GM18867 (cell line): ENCODE results near the gene SURF1.
A peak's percentile ranks its signal among the peaks of the same experiment; 100 is the strongest.
"Not testable (repeated sequence)": the region's sequence is repeated elsewhere in the genome, so short reads cannot be mapped to it uniquely, and the experiment has no call there.

Source experiments
- ATAC-seq: cut with Tn5 transposase; IDR thresholded peaks from one replicate; pipeline ENCODE4 v1.9.1; 2021; ENCODE audit warnings: mild to moderate bottlenecking, moderate library complexity; ENCODE audit not compliant: unreplicated experiment

SURF1 gene

GRCh38 chr9:133384736-133385321 lies 28.5 kb upstream of the SURF1 start:
- no peak for ATAC-seq

DNA sequence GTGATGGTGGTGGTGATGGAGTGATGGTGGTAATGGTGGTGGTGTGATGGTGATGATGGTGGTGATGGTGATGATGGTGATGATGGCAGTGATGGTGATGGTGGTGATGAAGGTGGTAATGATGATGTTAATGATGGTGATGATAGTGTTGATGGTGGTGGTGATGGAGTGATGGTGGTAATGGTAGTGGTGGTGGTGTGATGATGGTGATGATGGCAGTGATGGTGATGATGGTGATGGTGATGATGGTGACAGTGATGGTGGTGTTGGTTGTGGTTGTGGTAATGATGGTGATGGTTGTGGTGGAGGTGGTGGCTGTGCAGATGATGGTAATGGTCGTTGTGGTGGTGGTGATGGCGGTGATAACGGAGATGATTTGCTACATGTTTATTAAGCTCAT lies 27.2 kb upstream of the SURF1 start:
- ATAC-seq = no peak

- ATAC-seq = no peak
Measured at GRCh38 chr9:133382507-133383141, 26.3 kb upstream of the SURF1 start.

DNA sequence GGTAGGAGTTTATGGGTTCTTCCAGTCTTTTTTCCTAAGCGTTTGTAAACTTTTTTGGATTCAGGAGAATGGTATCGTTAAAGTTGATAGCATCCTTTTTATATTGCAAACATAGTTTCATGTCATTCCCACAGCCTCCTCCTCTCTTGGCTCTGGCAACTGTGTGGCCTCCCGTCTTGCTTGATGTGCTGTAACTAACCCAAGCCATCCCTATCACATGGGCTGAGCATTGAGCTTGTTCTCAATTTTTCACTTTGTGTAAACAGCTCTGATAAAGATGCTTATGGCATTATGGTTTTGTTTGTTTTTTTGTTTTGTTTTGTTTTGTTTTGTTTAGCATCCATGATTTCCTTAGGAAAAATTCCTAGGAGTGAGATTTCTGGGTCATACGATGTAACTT lies 24.4 kb upstream of the SURF1 start:
- no peak for ATAC-seq

DNA sequence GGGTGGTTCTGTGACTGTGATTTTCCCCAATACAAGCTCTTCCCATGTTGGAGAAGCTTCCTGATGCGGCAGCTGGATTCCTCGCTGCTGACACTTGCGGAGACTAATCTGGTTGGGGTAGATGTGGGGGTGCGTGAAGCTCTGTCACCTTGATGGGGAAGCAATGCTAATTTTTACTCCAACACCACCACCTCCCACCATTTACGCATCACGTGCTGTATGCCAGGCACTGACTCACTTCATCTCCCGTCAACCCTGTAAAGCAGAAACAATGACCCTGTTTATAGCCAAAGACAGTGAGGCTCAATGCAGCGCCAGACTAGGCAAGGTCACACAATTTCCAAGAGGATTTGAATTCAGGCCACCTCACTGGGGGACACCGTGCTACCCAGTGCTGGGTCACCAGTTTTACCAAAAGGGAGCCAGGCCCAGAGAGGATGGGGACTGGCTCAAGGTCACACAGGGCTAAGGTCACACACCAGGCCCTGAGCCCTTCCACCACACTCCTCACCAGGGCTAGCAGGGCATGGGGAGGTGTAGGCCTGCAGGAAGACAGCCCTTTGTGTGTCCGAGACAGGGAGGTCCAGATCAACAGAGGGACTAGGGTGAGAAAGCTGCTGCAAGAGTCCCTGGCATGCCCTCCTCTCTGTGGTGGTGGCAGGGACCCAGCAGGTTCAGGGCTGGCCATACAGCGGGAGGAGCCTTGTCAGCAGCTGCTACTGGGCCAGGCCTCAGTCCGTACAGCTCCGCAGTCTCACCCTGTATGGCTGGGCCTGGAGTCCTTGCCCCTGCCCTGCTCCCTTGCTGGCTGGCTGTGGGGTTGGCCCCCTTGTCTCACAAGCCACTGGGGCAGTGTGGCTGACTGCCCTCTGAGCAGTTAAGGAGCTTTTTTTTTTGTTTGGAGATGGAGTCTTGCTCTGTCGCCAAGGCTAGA lies 23.1 kb upstream of the SURF1 start:
- ATAC-seq = no peak

DNA sequence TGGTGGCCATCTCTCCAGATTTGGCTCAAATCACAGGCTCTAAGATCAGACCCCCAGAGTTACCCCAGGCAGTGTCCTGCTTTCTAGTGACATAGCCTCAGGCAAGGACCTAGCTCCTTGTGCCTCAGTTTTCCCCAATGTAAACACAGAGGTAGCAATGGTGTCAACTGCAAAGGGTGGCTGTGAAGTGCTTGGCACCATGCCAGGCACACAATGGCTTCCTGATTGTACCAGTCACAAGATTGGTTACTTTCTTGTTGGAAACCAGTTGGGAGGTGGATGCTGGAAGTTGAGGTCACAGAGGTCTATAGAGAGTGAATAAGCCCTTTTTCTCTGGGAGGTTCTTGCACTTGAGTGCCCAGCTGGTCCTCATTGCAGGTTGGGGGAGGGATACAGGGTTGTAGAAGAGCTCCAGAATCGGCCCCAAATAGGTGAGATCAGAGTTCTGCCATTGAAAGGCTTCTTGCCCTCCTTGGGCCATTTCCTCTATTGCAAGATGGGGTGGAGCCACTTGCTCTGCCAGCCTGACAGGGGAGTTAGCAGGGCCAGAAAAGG lies 22.2 kb upstream of the SURF1 start:
- no peak for ATAC-seq

- no peak for ATAC-seq
Measured at GRCh38 chr9:133377721-133378216, 21.5 kb upstream of the SURF1 start.

DNA sequence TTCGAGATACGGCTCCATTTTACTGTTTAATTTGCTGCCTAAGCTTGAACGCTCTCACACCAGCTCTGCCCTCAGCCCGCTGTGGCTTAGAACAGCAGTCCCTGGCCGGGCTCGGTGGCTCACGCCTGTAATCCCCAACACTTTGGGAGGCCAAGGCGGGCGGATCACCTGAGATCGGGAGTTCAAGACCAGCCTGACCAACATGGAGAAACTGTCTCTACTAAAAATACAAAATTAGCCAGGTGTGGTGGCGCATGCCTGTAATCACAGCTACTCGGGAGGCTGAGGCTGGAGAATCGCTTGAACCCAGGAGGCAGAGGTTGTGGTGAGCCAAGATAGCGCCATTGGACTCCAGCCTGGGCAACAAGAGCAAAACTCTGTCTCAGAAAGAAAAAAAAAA lies 21.0 kb upstream of the SURF1 start:
- not testable (repeated sequence) for ATAC-seq

- peak; percentile 88 for ATAC-seq
Measured at GRCh38 chr9:133375724-133376654, 19.7 kb upstream of the SURF1 start, which contains the start of the genes STKLD1 and SURF4. STKLD1 (plus strand) TSS chr9:133376366; CDS start chr9:133376474, 108 bp downstream. SURF4 (minus strand) TSS chr9:133376060; CDS start chr9:133375969, 91 bp downstream.

GRCh38 chr9:133375116-133375723 lies 18.9 kb upstream of the SURF1 start:
- peak; percentile 9 for ATAC-seq

GRCh38 chr9:133374612-133375115 lies 18.4 kb upstream of the SURF1 start:
- no peak for ATAC-seq

GRCh38 chr9:133372144-133372543 lies 15.9 kb upstream of the SURF1 start:
- ATAC-seq = no peak

DNA sequence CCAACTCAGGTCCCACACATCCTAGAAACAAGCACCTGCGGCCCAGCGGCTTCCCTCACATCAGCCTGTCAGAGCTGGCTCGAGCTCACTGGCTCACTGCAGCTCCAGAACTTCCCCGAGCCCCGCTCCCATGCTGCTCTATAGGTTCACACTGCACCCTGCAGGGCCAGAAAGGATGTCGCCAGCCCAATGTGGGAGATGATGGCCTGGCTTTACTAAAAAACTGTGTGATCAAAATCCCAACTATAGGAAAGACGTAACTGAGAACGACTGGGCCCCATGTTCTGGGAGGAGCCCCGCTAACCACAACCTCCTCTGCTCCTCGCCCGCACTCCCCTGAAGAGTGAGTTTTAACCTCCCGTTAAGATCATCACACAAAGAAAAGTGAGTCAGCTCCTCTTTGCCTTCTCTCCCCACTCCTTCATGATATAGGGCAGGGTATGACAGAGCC lies 15.0 kb upstream of the SURF1 start:
- ATAC-seq = no peak

DNA sequence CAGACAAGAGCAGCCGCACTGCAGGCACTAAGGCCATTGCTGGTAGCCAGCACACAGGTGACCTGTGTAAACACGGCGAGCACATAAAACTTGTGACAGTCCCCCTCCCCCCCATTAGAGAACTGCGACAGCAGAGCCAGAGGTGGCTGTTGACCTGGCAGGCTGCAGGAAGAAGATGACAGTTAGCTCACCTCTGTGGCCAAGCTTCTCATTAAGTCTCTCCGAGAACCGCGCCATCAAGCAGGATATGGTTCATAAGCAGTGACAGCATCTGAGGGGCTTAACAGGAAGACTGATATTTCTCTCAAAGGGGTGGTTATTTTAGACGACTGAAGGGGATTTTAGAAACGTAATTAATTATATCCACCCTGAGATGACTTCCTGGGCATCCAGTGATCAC lies 14.4 kb upstream of the SURF1 start:
- ATAC-seq = no peak

DNA sequence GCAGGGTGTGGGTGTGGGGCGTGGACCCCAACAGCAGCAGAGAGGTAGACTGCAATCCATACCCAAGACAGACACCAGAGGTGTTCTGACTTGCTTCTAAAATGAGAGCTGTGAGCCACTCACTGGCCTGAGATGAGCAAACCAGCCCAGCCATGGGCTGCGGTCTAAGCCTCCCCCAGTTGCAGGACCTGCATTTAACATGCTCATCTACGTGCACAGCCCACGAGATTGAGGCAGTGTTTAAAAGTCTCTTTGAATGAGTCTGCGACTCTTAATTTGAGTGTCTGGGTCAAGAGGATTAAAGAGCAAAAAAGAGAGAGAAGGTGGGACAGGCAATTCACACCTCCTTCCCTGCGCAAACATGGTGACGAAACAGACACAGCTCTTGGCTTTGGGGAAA lies 13.6 kb upstream of the SURF1 start:
- no peak for ATAC-seq

DNA sequence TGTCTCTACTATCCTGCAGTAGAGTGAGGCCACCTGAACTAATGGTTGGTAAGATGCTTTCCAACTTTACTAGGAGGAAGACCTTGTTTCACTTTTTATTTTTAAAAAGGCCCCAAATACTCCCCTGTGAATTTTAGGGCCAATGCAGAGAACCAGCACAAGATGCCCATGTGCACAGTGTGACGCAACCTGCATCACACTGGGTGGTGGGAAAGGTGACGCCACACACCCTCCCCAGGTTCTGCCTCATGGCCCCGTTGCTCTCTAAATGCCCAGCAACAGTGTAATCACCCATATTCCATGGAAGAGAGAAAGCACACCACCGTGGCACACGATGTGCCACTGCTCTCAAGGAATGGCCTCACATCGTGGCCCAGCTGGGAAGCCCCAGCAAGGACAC lies 13.1 kb upstream of the SURF1 start:
- no peak for ATAC-seq

DNA sequence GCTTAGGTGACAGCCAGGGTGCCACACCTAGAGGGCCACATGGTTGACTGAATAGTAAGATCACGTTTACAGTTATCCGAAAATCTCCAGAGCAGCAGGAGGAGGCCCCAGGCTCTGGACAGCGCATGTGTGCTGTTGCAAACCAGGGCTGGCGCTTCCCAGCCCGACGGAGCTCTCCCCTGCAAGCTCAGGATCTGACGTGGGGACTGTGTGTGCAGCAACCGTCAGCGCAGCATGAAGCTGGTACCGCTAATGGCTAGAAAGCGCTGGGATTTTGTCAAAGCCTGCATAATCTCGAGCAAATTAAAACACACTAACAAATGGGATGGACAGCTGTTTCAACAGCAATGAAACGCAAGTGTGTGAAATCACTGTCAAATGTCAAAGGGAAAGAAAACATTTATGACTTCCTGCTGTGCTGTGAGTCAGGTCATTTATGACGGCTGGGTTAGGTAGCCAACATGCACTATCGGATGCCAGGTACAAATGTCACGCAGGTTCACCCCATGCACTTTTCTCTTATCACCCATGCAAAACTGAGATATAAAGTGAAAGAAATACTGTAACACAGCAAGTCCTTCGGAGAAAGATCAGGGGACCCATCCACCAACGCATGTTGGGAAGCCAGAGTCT lies 12.1 kb upstream of the SURF1 start:
- ATAC-seq = no peak

GRCh38 chr9:133367778-133368177 lies 11.5 kb upstream of the SURF1 start:
- no peak for ATAC-seq

GRCh38 chr9:133367221-133367620 lies 10.9 kb upstream of the SURF1 start:
- no peak for ATAC-seq
